HG02798 (cell line): ENCODE data around the gene FCER1G.
"Not testable (repeated sequence)": the region's sequence is repeated elsewhere in the genome, so short reads cannot be mapped to it uniquely, and the experiment has no call there.

Source experiments
- ATAC-seq: cut with Tn5 transposase; IDR thresholded peaks from one replicate; pipeline ENCODE4 v1.9.1; 2021; ENCODE audit warnings: mild to moderate bottlenecking; ENCODE audit not compliant: unreplicated experiment, poor library complexity

FCER1G gene

DNA sequence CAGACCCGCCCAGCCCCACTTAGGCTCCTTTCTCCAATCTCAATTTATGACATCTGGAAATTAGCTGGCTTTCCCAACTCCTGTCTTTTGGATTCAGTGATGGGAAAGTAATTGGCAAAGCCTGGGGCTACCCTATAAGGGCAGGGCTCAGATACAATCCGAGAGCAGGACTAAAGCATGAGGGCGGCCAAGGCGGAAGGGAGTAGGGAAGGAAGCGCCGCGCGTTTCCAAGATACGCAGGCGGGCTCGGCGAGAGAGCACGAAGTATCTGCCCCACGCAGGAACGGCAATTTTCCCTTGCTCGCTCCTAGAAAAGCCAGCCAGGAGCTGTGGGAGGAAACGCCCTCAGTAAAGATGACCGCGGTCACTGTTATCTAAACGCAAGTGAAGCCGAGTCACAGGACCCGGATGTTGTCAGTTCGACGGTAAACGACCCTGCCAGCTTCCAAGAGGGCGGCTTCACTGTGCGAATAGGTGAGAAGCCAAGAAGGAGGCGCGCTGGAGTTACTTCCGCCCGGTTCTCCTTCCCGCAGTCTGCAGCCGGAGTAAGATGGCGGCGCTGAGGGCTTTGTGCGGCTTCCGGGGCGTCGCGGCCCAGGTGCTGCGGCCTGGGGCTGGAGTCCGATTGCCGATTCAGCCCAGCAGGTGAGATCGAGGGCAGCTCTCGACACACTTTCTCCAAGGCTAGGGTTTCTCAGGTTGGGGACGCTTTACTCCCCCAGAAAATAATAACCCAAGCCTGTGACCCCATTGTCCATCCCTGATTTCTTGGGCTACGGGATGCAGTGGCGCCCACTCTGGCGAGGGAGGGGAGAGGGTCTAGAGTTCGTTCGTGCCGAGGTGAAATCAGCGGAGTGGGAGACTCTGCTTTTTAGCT is 13.0 kb upstream of the FCER1G start, which contains the start of gene NDUFS2:
TSS of gene NDUFS2 (plus strand) at position 532 of the 877 bp plus-strand sequence. CDS start at position 551, 19 bp downstream.
- peak; percentile 98 for ATAC-seq

DNA sequence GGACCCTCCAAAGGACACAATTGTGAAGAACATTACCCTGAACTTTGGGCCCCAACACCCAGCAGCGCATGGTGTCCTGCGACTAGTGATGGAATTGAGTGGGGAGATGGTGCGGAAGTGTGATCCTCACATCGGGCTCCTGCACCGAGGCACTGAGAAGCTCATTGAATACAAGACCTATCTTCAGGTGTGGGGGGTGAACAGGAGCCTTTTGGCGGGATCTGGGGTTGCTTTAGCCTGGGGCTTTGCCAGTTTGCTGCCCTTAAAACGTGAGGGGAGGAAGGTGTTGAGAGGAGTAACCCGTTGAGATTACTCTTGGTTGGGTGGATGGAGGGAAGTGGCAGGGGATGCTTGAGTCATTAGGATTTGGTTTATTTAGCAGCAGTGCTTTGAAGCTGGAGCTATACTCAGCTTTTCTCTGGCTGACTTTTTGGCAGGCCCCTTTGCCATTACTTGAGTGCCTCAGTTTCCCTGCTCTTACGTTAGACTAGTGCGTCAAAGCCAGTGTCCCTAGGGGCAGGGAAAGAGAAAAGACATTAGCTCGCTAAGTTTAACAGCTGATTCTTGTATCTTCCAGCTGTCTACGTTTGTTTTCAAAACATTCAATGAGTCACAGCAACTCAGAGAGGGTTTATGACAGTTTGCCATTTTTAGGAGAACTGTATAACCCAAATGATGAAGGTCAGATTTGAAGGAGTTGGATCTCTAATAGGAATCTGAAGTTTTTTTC is 8.5 kb upstream of the FCER1G start:
- no peak for ATAC-seq

DNA sequence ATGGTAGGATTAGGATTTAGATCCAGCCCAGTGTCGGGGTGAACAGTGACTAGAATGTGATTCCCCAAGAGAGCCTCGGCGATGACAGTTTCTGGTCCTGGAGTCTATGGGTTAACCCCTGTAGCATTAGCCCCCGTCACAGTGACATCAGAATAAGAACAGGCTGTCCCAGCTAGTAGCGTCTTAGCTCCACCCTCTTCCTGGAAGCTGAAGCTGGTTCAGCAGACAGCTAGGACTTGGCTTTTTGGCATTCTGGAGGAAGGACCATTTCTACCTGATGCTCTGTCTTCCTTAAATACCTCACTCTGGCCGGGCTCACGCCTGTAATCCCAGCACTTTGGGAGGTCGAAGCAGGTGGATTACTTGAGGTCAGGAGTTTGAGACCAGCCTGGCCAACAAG is 7.9 kb upstream of the FCER1G start:
- ATAC-seq, result no peak

DNA sequence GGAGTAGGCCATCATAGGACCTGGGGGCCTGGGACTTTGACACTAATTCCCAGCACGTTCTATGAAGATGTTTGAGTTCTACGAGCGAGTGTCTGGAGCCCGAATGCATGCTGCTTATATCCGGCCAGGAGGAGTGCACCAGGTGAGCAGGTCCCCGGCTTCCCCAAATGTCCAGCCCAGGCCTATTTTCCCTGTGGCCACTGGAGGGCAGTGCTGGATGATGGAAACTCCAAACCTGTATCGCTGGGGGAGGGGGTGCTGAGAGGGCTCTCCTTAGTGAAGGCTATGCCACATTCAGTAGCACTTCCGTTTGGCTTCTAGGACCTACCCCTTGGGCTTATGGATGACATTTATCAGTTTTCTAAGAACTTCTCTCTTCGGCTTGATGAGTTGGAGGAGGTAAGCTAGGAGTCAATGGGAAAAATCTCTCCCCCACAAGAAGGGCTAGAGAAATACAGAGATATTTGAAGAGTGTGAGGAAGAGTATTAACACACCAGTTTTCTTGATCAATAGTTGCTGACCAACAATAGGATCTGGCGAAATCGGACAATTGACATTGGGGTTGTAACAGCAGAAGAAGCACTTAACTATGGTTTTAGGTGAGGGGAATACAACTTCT is 5.2 kb upstream of the FCER1G start:
- peak; percentile 61 for ATAC-seq

DNA sequence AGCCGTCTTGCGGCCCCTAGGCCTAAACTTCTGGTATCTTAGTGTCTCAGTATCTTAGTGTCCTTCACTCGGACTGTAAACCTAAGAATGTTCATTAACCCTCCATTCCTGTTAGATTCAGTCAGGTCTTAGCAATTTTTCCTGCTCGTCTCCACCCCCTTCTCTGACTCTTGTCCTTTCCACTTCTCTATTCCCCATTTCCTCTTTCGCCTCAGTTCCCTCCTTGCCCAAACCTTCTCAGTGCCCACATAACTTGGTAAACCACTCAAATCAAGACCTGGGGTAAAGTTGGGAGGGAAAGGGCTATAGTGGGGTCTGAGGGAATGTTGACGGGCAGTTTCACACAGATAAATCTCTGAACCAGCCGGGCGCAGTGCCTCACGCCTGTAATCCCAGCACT is 726 bp upstream of the FCER1G start:
- no peak for ATAC-seq

DNA sequence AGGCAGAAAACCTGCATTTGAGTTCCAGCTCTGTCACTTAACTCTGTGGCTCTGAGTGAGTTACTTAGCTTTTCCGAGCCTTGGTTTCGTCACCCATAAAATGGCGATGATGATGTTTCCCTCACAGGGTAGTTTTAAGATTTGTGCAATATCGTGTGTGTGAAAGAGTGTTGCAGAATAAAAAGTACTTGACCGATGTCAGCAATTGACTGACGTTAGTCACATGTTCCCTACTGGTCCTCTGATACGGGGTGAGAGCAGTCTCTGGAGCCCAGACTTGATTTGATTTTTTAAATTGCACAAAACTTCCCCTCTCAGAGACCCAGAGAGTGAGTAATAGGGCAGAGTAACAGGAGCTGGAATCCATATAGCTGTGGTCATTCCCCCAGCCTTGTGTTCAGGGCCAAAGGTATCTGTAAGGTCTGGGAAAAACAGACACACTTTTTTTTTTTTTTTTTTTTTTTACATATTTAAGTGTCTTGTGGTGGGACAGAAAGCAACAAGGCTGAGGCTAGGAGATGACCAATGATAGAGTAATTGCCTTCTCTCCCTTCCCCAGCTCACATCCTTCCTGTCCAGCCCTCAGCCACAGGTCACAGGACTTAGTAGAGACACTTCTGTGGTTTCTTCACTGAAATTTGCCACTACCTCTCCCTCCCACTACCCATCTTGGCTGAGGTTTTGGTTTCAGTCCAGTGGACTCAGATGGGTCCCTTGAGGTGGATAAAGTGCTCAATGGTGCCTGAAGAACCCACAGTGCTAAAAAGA is 2.0 kb downstream of the FCER1G start:
- ATAC-seq, result peak; percentile 80

DNA sequence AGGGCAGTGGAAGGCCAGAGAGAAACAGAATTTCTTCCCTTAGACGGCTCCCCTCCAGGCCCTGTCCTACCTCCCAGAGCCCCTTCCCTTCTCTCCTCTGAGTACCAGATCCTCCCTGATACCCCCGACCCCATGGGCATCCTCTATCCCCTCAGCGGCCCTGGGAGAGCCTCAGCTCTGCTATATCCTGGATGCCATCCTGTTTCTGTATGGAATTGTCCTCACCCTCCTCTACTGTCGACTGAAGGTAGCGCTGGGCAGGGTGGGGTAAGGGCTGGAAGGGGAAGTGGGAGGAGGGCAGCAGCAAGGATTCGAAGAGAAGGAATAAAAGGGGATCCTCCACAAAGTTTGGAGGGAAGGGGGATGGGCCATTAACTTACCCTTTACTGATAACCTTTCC is 2.7 kb downstream of the FCER1G start:
- ATAC-seq, result no peak

DNA sequence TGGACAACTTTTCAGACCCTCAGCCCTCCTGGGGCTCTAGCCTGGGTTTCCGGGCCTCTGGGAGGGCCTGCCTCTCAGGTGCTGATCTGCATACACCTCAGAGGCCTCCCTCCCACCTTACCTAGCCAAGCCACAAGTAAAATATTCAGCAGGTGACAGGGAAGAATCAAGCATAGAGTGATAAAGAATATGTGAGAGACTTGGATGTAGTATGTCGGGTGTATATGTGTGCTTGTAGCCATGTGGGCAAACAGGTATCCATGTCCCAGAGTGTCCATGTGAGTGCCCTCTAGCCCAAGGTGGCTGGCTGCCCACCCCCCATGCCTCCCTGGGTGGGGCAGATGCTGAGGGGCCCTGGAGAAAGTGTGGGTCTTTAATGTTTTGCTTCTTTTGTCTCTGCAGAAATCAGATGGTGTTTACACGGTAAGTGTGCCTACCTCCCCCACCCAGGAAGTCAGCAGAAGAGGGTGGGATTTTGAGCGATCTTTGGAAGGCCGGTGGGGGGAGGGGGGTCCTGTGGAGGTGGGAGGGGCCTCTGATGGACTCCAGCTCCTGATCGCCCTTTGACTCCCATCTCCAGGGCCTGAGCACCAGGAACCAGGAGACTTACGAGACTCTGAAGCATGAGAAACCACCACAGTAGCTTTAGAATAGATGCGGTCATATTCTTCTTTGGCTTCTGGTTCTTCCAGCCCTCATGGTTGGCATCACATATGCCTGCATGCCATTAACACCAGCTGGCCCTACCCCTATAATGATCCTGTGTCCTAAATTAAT is 3.4 kb downstream of the FCER1G start:
- no peak for ATAC-seq

DNA sequence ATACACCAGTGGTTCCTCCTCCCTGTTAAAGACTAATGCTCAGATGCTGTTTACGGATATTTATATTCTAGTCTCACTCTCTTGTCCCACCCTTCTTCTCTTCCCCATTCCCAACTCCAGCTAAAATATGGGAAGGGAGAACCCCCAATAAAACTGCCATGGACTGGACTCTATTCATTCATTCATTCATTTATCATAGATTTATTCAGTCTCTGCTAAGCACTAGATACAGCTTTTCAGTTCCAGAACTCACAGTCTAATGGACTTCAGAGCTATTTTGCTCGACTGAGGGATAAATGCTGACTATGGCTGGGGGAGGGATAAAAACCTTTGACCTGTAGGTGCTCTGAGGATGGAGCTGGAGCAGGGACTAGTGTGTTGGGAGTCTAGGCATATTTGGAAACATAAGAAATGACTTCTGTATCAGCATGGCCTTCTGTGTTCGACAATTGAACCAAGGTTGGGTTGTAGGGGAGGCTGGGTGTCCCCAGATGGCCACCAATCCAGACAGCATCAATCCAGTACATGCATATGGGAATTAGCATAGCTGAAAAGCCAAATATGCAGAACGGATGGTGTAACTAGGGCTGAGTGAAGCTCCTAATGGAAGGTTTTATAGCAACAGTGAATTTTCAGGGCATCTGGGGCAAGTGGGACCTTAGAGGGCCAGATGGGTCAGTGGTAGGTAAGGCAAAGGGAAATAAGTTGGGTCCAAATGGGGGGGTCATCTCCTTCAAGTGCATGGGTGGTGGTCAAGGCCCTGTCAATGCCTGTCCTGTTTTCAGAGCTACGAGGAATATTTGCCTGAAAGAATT is 4.2 kb downstream of the FCER1G start:
- no peak for ATAC-seq

DNA sequence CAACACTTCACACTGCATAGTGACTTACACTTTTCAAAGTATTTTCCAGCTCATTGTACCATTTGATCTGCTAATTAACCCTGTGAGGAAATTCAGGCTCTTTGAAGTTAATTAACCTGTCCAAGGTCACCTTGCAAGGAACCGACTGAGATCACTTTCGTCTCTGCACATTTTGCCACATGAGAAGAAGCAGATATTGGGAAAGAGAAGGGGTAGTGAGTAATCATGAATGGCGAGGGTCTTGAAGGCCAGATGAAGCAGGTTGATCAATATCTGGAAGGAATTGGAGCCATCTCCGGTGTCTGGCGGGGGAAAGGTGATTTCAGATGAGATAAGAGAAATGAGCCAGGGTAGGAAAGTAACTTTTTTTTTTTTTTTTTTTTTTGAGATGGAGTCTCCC is 4.9 kb downstream of the FCER1G start:
- no peak for ATAC-seq

DNA sequence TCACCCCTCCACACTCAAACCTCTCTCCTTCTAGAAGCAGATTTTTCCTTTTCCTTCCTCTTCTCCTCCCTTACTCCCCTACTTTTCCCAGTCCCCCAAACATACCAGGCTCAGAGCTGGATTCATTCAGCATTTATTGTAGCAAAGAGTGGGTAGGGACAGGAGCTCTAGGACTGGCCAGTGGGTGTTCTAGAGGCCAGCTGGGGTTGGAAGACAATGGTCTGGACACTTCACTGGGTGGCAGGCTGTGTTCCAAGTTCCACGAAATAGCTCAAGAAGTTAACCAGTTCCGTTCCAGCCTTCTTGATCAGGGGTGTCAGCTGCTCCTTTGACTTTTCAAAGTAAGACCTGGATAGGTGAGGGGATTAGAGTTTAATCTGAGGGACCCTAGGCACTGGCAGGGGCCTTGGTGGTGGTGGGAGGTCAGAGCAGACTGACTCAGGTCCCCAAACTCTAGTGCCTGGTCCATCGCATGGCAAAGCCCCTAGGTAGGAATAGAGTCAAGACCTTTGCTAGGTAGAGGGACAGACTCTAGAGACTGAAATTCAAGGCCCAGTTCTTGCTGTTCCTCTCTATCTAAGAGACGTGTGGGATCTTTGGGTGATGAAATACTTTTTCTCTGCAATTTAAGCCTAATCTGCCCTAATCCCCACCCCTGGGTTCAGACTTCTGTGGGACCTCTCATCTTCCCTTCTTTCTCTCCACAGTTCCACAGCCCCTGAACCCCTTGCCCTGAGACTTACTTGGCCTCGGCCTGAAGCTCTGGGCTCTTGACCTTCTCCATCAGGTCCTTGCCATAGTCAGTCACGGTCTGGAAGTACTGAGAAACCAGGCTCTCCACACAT is 7.3 kb downstream of the FCER1G start:
- ATAC-seq, result no peak

DNA sequence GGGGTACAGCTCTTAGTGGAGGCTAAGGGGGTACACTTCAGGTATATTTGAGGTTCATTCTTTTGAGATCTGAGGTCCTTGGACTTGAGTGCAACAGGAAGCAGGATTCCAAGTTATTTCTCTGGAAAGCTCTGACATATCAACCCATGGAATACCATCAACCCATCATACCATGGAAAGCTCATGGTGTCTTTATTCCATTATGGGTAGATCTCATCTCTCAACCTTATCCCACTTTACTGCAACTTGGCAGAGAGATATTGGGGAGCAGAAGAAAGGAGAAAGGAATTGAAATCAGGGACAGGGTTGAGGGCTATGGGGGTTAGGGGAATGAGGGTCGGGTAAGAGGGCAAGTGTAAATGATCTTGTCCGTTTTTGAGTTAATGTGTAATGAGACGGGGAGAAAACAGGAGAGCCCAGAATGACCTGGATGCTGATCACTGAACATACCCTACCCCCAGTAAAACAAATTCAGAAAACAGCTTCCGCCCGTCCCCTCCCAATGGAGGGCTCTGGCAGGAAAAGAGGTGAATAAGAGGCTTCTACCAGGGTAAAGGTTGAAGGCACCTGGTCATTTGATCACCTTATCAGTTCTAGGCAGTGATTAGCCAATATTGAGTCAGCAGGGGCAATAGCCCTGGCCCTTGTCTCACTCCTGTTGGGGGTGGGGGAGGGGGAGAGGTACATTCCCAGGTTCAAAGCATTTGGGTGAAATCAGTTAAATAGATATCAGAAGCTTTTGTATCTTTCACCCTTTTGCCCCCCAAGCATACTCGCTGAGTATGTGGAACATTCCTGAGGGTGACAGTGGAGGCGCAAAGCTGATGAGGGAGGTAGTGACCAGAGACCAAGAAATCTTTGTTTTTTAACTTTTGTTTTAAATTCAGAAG is 9.0 kb downstream of the FCER1G start:
- no peak for ATAC-seq

DNA sequence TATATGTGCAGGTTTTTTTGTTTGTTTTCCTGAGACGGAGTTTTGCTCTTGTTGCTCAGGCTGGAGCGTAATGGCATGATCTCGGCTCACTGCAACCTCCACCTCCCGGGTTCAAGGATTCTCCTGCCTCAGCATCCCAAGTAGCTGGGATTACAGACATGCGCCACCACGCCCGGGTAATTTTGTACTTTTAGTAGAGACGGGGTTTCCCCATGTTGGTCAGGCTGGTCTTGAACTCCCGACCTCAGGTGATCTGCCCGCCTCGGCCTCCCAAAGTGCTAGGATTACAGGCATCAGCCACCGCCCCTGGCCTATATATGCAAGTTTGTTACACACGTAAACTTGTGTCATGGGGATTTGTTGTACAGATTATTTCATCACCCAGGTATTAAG is 9.6 kb downstream of the FCER1G start:
- not testable (repeated sequence) for ATAC-seq

DNA sequence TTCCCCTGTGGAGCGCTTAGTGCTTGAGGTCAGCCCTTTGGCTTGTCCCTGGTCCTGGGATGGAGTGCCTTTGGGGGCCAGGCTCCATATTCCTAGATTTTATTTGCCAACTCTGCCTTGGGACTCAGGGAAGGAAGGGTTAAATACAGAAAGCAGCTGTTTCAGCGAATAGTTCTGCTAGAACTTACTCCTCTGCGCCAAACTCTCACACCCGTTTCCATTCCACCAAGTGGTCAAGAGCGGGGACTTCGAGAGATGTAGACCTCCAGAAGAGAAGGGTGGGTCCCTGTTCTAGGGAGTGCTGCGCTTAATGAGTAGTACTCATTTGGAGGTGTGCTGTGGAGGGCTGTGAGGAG is 10.1 kb downstream of the FCER1G start:
- no peak for ATAC-seq

DNA sequence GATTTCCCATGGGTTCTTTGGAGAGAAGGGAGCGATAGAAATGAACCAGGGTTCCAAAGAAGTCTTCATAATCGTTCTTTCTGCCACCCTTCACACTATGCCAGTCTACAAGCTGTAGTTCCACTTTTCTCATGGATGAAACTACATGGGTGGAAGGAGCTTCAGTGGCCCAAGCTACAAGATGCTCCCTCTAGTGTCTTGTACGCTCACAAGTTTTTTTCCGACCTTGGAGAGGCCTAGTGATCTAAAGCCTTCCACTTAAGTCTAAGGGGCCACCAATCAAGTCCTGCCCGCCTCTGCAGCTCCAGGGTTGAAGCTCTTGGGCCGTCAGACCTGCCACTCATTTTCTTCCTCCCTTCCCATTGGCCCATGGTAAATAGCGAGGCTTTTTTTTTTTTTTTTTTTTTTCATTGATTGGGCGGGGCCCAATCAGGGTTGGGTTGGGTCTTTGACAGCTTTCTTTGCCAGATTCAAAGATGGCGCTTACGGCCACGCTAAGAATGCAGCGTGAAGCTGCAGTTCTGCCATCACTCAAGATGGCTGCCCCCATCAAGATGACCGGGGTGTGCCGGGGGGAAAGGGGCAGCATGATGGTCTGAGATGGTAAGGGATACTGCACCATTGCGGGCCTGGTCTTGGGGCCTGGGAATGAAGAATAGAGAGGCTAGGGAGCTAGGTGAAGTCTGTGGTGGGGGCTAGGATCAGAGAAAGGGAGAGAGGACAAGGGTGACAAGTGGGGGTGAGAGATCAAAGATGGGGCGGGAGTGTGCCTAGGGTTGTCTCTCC is 10.6 kb downstream of the FCER1G start, which contains the start of gene TOMM40L:
TSS of gene TOMM40L (plus strand) at position 527 of the 786 bp plus-strand sequence. CDS start 430 bp downstream, outside the sequence.
- peak; percentile 98 for ATAC-seq

DNA sequence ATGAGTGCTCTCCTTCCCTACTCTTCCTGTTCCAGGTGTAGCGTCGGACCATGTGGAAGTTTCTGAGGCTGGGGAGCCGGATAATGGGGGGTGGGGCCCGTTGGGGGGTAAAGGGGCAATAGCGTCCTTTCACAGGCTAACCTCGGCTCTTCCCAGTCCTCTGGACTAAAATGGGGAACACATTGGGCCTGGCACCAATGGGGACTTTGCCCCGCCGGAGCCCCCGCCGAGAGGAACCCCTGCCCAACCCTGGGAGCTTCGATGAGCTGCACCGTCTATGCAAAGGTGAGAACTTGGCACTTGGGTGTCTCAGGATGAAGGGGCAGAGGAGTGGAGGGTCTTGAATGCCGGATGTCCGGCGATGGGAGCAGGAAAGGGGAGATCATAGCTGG is 11.2 kb downstream of the FCER1G start:
- no peak for ATAC-seq
